Spinal cord (tissue), 10 donors: ENCODE results near the gene XPNPEP1. TPM values are rescaled to one million over a fixed set of nuclear protein-coding genes. Genes with fewer than 3 reads are reported as not detected.

ENCODE experiments used
- DNase-seq, 6 donors: peaks; one replicate each; pipeline versions ENCODE4 v3.0.0 to v3.0.0-alpha.2; 2013 to 2015; ENCODE audit warnings: low spot score in 6 of 6, low read depth in 4 of 6
- H3K27ac ChIP-seq: one replicate; pipeline ENCODE4 v1.5.1; 2013; ENCODE audit warnings: low read depth, low read length, control low read depth
- H3K27me3 ChIP-seq: one replicate; pipeline ENCODE4 v1.6.1; 2013; ENCODE audit warnings: low read length; ENCODE audit not compliant: control insufficient read depth, insufficient read depth
- H3K36me3 ChIP-seq: one replicate; pipeline ENCODE4 v1.6.1; 2013; ENCODE audit warnings: low read length; ENCODE audit not compliant: control insufficient read depth, insufficient read depth
- H3K4me1 ChIP-seq: one replicate; pipeline ENCODE4 v1.6.1; 2013; ENCODE audit warnings: low read length; ENCODE audit not compliant: control insufficient read depth, insufficient read depth
- H3K4me3 ChIP-seq: one replicate; pipeline ENCODE4 v1.5.1; 2013; ENCODE audit warnings: low read depth, low read length, control low read depth
- H3K9me3 ChIP-seq: one replicate; pipeline ENCODE4 v1.6.1; 2013; ENCODE audit warnings: low read length; ENCODE audit not compliant: control insufficient read depth, insufficient read depth
- WGBS: methylation state at CpG from one replicate; pipeline ENCODE4 v1.1.5; 2013; ENCODE audit warnings: missing lambda C conversion rate; ENCODE audit not compliant: insufficient coverage; 5-methylcytosine and 5-hydroxymethylcytosine counted together
- polyA plus RNA-seq, 2 donors: library from polyadenylated mRNA; unstranded; fragments of 120-200 nt; gene quantifications; one replicate each; pipeline ENCODE4 v1.2.1, GENCODE V29; 2013; ENCODE audit not compliant: insufficient read length in 2 of 2
- total RNA-seq, 2 donors: library from RNA; depleted of rRNA in 1 of 2; stranded (reverse); fragments of 120-200 nt in 1 of 2; fragments of >200 nt in 1 of 2; gene quantifications; one replicate each; pipeline versions ENCODE4 v1.2.3 to v1.2.4, GENCODE V29; 2013 to 2014
- donor health status: healthy.

Gene XPNPEP1
- total and polyA plus RNA-seq, 4 donors = 80.6 to 145 (median 95.7) TPM

- peaks cover 2% of the 10 kb centered on the region for H3K9me3 ChIP-seq
- no peaks in the 10 kb centered on the region for H3K36me3 ChIP-seq
- no CpG with 5 or more reads among the region's 1 CpG for WGBS
- H3K27ac ChIP-seq = no peak overlapping the region
- H3K4me1 ChIP-seq = no peaks in the 10 kb centered on the region
- no peaks in the 10 kb centered on the region for H3K27me3 ChIP-seq
- no peak for DNase-seq
- H3K4me3 ChIP-seq = no peak overlapping the region
Observed at GRCh38 chr10:109859221-109859620, 64.1 kb downstream of the XPNPEP1 start.

DNA sequence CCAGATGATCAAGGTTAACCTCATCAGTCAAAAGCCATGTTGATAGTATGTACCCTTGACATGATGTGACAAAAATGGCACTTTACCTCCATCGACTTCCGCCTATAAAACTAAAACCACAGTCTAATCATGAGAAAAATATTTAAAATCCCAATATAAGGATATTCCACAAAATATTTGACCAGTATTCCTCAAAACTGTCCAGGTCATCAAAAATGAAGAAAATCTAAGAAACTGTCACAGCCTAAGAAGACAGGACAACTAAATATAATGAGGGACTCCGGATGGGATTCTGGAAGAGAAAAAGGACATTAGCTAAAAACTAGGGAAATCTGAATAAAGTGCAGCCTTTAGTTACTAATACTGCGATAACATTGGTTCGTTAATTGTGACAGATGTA, 67.6 kb downstream of the XPNPEP1 start:
- WGBS = no CpG with 5 or more reads among the region's 5 CpGs
- no peaks in the 10 kb centered on the region for H3K36me3 ChIP-seq

GRCh38 chr10:109853921-109854320, 69.4 kb downstream of the XPNPEP1 start:
- 99% methylated on average over 7 of the region's 7 CpGs for WGBS
- Histone ChIP-seq H3K27me3 (no peaks in the 10 kb centered on the region), H3K9me3 (no peaks in the 10 kb centered on the region), H3K4me1 (peaks cover 9% of the 10 kb centered on the region), H3K27ac (no peak overlapping the region), H3K4me3 (no peak overlapping the region), H3K36me3 (no peaks in the 10 kb centered on the region)
- no peak for DNase-seq

More for the DNA sequence above, 67.6 kb downstream of the XPNPEP1 start:
- H3K27ac ChIP-seq = no peak overlapping the region
- no peaks in the 10 kb centered on the region for H3K9me3 ChIP-seq
- peaks cover 9% of the 10 kb centered on the region for H3K4me1 ChIP-seq
- no peak overlapping the region for H3K4me3 ChIP-seq
- DNase-seq = no peak
- no peaks in the 10 kb centered on the region for H3K27me3 ChIP-seq

- Histone ChIP-seq H3K27me3 (no peaks in the 10 kb centered on the region), H3K27ac (no peak overlapping the region), H3K9me3 (no peaks in the 10 kb centered on the region), H3K36me3 (no peaks in the 10 kb centered on the region), H3K4me1 (peaks cover 9% of the 10 kb centered on the region), H3K4me3 (no peak overlapping the region)
- WGBS = 1% methylated on average over 10 of the region's 13 CpGs
- peak; percentile 65 to 95 (median 80) for DNase-seq
Observed at GRCh38 chr10:109852475-109853037, 70.8 kb downstream of the XPNPEP1 start.

- no peak overlapping the region for H3K27ac ChIP-seq
- no peaks in the 10 kb centered on the region for H3K27me3 ChIP-seq
- peaks cover 9% of the 10 kb centered on the region for H3K4me1 ChIP-seq
- no peak overlapping the region for H3K4me3 ChIP-seq
- no peaks in the 10 kb centered on the region for H3K9me3 ChIP-seq
- DNase-seq = peak in 1 of 6 donors; percentile 10
- 76% methylated on average over 8 of the region's 10 CpGs for WGBS
- H3K36me3 ChIP-seq = no peaks in the 10 kb centered on the region
Observed at GRCh38 chr10:109851616-109852474, 71.5 kb downstream of the XPNPEP1 start.

GRCh38 chr10:109846832-109847231, 76.5 kb downstream of the XPNPEP1 start:
- Histone ChIP-seq H3K27me3 (no peaks in the 10 kb centered on the region), H3K27ac (no peak overlapping the region), H3K36me3 (no peaks in the 10 kb centered on the region), H3K4me3 (no peak overlapping the region), H3K4me1 (peaks cover under 1% of the 10 kb centered on the region), H3K9me3 (no peaks in the 10 kb centered on the region)
- WGBS = 45% methylated on average over 2 of the region's 3 CpGs
- no peak for DNase-seq

DNA sequence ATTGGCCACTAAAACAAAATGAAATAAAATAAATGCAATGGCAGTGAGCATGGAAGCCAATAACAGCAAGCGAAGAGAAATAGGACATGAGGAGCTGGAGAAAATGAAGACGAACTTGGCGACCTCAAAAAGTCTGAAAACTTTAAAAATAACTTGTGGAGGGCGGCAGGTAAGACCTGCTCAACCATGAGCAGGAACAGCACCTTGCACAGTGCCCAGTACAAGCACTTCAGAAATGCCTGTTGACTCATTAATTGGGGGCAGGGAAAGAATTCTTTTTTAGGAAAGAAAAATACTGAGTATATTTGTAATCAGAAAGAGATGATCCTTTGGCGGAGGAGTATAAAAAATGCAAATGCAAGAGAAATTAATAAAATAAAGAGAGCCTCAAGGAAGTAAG, 78.0 kb downstream of the XPNPEP1 start:
- Histone ChIP-seq H3K27ac (no peak overlapping the region), H3K27me3 (no peaks in the 10 kb centered on the region), H3K36me3 (no peaks in the 10 kb centered on the region), H3K4me1 (no peaks in the 10 kb centered on the region), H3K9me3 (no peaks in the 10 kb centered on the region), H3K4me3 (no peak overlapping the region)
- whole genome bisulfite sequencing = 100% methylated on average over 5 of the region's 5 CpGs
- DNase-seq = no peak

- no peak overlapping the region for H3K27ac ChIP-seq
- no peaks in the 10 kb centered on the region for H3K36me3 ChIP-seq
- no peak for DNase-seq
- no peaks in the 10 kb centered on the region for H3K27me3 ChIP-seq
- no peak overlapping the region for H3K4me3 ChIP-seq
- H3K9me3 ChIP-seq = no peaks in the 10 kb centered on the region
- no peaks in the 10 kb centered on the region for H3K4me1 ChIP-seq
- 95% methylated on average over 6 of the region's 7 CpGs for whole genome bisulfite sequencing
Observed at GRCh38 chr10:109838592-109839244, 84.6 kb downstream of the XPNPEP1 start.

- Histone ChIP-seq H3K4me1 (no peaks in the 10 kb centered on the region), H3K27me3 (no peaks in the 10 kb centered on the region), H3K4me3 (no peak overlapping the region), H3K36me3 (no peaks in the 10 kb centered on the region), H3K9me3 (no peaks in the 10 kb centered on the region), H3K27ac (no peak overlapping the region)
- WGBS = 90% methylated on average over 3 of the region's 4 CpGs
- DNase-seq = no peak
Observed at GRCh38 chr10:109837384-109837783, 85.9 kb downstream of the XPNPEP1 start.
